Ishikawa (cell line): ENCODE results near the gene SLC26A4.

Experiments
- CEBPB ChIP-seq: IDR thresholded peaks from 2 replicates; pipeline ENCODE4 v1.6.1; 2012
- EP300 ChIP-seq: IDR thresholded peaks from 2 replicates; pipeline ENCODE4 v1.6.1; 2012; ENCODE audit warnings: borderline replicate concordance
- RAD21 ChIP-seq: IDR thresholded peaks from 2 replicates; pipeline ENCODE4 v1.6.1; 2012; ENCODE audit warnings: low read depth
- REST ChIP-seq: IDR thresholded peaks from 2 replicates; pipeline ENCODE4 v1.6.1; 2012; ENCODE audit warnings: low read depth, mild to moderate bottlenecking
- TAF1 ChIP-seq: IDR thresholded peaks from 2 replicates; pipeline ENCODE4 v1.6.1; 2012; ENCODE audit warnings: low read depth, mild to moderate bottlenecking
- USF1 ChIP-seq: IDR thresholded peaks from 2 replicates; pipeline ENCODE4 v1.6.1; 2012
- ZBTB7A ChIP-seq: IDR thresholded peaks from 2 replicates; pipeline ENCODE4 v1.6.1; 2012; ENCODE audit warnings: low read depth

GRCh38 chr7:107690084-107690483 is 29.5 kb downstream of the SLC26A4 start:
- TF ChIP-seq EP300 (no peak), RAD21 (no peak), USF1 (no peak), REST (no peak), ZBTB7A (no peak), TAF1 (no peak), CEBPB (no peak)
